Body of pancreas (tissue), 4 donors: Measurements from ENCODE around the gene RBM47. TPM values are rescaled to one million over a fixed set of nuclear protein-coding genes. Genes with fewer than 3 reads are reported as not detected.

Experiments
- ATAC-seq: fragments of 150-250 bp; one replicate; pipeline ENCODE4 v1.9.1; 2016
- DNase-seq, 4 donors: peaks; one replicate each; pipeline ENCODE4 v3.0.0-alpha.2; 2019
- H3K27ac ChIP-seq, 4 donors: fragments of 200-600 bp; sonication (generic); 1 replicate in 3 of 4; 2 replicates in 1 of 4; pipeline versions ENCODE4 v1.5.1 to v1.6.1; 2016 to 2019; ENCODE audit warnings: mild to moderate bottlenecking in 1 of 4, mixed read lengths in 1 of 4, moderate library complexity in 1 of 4
- H3K27me3 ChIP-seq, 2 donors: fragments of 200-600 bp; sonication (generic); one replicate each; pipeline ENCODE4 v1.6.0; 2016; ENCODE audit warnings: mild to moderate bottlenecking in 1 of 2
- H3K36me3 ChIP-seq, 2 donors: fragments of 200-600 bp; sonication (generic); replicated peaks in 1 of 2; 2 replicates each; pipeline ENCODE4 v1.5.1; 2016; ENCODE audit warnings: low read depth in 2 of 2; ENCODE audit not compliant: insufficient read depth in 1 of 2
- H3K4me1 ChIP-seq: fragments of 200-600 bp; sonication (generic); one replicate; pipeline ENCODE4 v1.6.0; 2016
- H3K4me3 ChIP-seq, 2 donors: fragments of 200-600 bp; sonication (generic); 1 replicate in 1 of 2; 2 replicates in 1 of 2; pipeline ENCODE4 v1.5.1; 2016 to 2019
- H3K9me3 ChIP-seq, 3 donors: fragments of 200-600 bp; sonication (generic); 1 replicate in 2 of 3; 2 replicates in 1 of 3; pipeline ENCODE4 v1.5.1; 2016
- CTCF ChIP-seq, 7 experiments: fragments of 450-650 bp in 4 of 7; fragments of 200-600 bp in 3 of 7; sonication (generic) in 3 of 7; IDR thresholded peaks; one replicate each; pipeline ENCODE4 v1.5.1; 2016 to 2019; ENCODE audit warnings: antibody characterized with exemption in 7 of 7
- POLR2A ChIP-seq, 3 donors: fragments of 450-650 bp; IDR thresholded peaks; one replicate each; pipeline ENCODE4 v1.6.1; 2016; ENCODE audit warnings: antibody characterized with exemption in 3 of 3, mild to moderate bottlenecking in 2 of 3
- WGBS, 2 donors: methylation state at CpG; one replicate each; pipeline ENCODE4 v1.1.5; 2017; 5-methylcytosine and 5-hydroxymethylcytosine counted together
- intact Hi-C: fragments of 100-400 bp; cut with DNase I; formaldehyde crosslinking; loops from one replicate; pipeline ENCODE4 v1.15.1; 2023
- total RNA-seq, 2 donors: library from RNA; depleted of rRNA; stranded (reverse); fragments of >200 nt; gene quantifications; one replicate each; pipeline ENCODE4 v1.1.0, GENCODE V29; 2016

Gene RBM47
- total RNA-seq, 2 donors from 2014 or later = 79.9 to 99.5 TPM

GRCh38 chr4:40576651-40577480, 52.8 kb downstream of the RBM47 start:
- WGBS, 2 donors = 3 to 5% methylated on average over 6 to 7 of the region's 7 CpGs

GRCh38 chr4:40575846-40576245, 53.8 kb downstream of the RBM47 start:
- Histone ChIP-seq H3K9me3 (no peaks in the 10 kb centered on the region), H3K27ac (peak overlapping the region in 3 of 4 donors; percentile 86 to 88 (median 87)), H3K4me1 (peaks cover 36% of the 10 kb centered on the region), H3K4me3 (no peak overlapping the region), H3K27me3 (no peaks in the 10 kb centered on the region), H3K36me3 (no peaks in the 10 kb centered on the region)
- intact Hi-C loops = no loop called here
- ATAC-seq (no peak), DNase-seq (no peak)
- WGBS, 2 donors = 76 to 86% methylated on average over 2 of the region's 2 CpGs
- TF ChIP-seq CTCF (IDR thresholded peaks at IDR 0.05) = no peak
- no peak for TF ChIP-seq POLR2A (IDR thresholded peaks at IDR 0.05)

More at GRCh38 chr4:40576651-40577480, 52.8 kb downstream of the RBM47 start:
- Histone ChIP-seq H3K9me3 (no peaks in the 10 kb centered on the region), H3K27ac (peak overlapping the region; percentile 86 to 89 (median 88)), H3K27me3 (no peaks in the 10 kb centered on the region), H3K4me3 (no peak overlapping the region), H3K4me1 (peaks cover 36% of the 10 kb centered on the region), H3K36me3 (no peaks in the 10 kb centered on the region)
- peak; percentile 85 to 96 (median 90) for DNase-seq
- ATAC-seq = peak; percentile 96
- TF ChIP-seq POLR2A (IDR thresholded peaks at IDR 0.05) (peak in 2 of 3 donors; percentile 61 to 66), CTCF (IDR thresholded peaks at IDR 0.05) (peak in 1 of 7 experiments; percentile 4)
- intact Hi-C loops = no loop called here

- H3K36me3 ChIP-seq = no peaks in the 10 kb centered on the region
- no peaks in the 10 kb centered on the region for H3K27me3 ChIP-seq
- no peaks in the 10 kb centered on the region for H3K9me3 ChIP-seq
- 65 to 82% methylated on average over 6 of the region's 6 CpGs for WGBS, 2 donors
- TF ChIP-seq POLR2A (IDR thresholded peaks at IDR 0.05) (no peak), CTCF (IDR thresholded peaks at IDR 0.05) (no peak)
- H3K4me3 ChIP-seq = no peak overlapping the region
- intact Hi-C loops = no loop called here
- DNase-seq = no peak
- H3K27ac ChIP-seq = peak overlapping the region in 2 of 4 donors; percentile 13 to 39
- peaks cover 36% of the 10 kb centered on the region for H3K4me1 ChIP-seq
- ATAC-seq = no peak
Measured at GRCh38 chr4:40573593-40574311, 55.9 kb downstream of the RBM47 start.

- Histone ChIP-seq H3K4me3 (no peak overlapping the region), H3K4me1 (peaks cover 32% of the 10 kb centered on the region), H3K27ac (peak overlapping the region in 1 of 4 donors; percentile 39), H3K27me3 (no peaks in the 10 kb centered on the region), H3K9me3 (no peaks in the 10 kb centered on the region), H3K36me3 (no peaks in the 10 kb centered on the region)
- ATAC-seq = no peak
- no peak for DNase-seq
- 86 to 93% methylated on average over 7 of the region's 7 CpGs for WGBS, 2 donors
- TF ChIP-seq POLR2A (IDR thresholded peaks at IDR 0.05) = no peak
- no peak for TF ChIP-seq CTCF (IDR thresholded peaks at IDR 0.05)
- intact Hi-C loops = no loop called here
Measured at GRCh38 chr4:40572692-40573310, 56.9 kb downstream of the RBM47 start.
